Endothelial cell of umbilical vein (primary cell): ENCODE results near the gene CNOT1.

ENCODE experiments used
- CTCF ChIP-seq, 2 donors: IDR thresholded peaks; 1 replicate in 1 of 2; 2 replicates in 1 of 2; pipeline ENCODE4 v1.5.1; 2011; ENCODE audit warnings: low read length in 2 of 2, mild to moderate bottlenecking in 2 of 2, moderate library complexity in 2 of 2, control low read depth in 1 of 2, inconsistent platforms in 1 of 2, low read depth in 1 of 2; ENCODE audit not compliant: insufficient read depth in 1 of 2; ENCODE audit errors: extremely low read depth in 1 of 2
- GATA2 ChIP-seq: IDR thresholded peaks from 2 replicates; pipeline ENCODE4 v1.7.0; 2011; ENCODE audit warnings: low read depth, mild to moderate bottlenecking, moderate library complexity, mixed read lengths, low read length; ENCODE audit not compliant: insufficient read length, insufficient read depth
- JUN ChIP-seq: IDR thresholded peaks from 2 replicates; pipeline ENCODE4 v1.6.1; 2011; ENCODE audit warnings: borderline replicate concordance, low read depth; ENCODE audit not compliant: insufficient read length, insufficient read depth
- MAX ChIP-seq: IDR thresholded peaks from 2 replicates; pipeline ENCODE4 v1.6.1; 2011; ENCODE audit not compliant: insufficient read depth, insufficient read length
- MYC ChIP-seq: IDR thresholded peaks from one replicate; pipeline ENCODE4 v1.6.1; 2011; ENCODE audit warnings: mild to moderate bottlenecking, low read depth, low read length
- POLR2A ChIP-seq: IDR thresholded peaks from 2 replicates; pipeline ENCODE4 v1.6.1; 2012; ENCODE audit warnings: low read depth, mild to moderate bottlenecking, control low read depth, low read length
- POLR2AphosphoS5 ChIP-seq: IDR thresholded peaks from 2 replicates; pipeline ENCODE4 v1.6.1; 2012; ENCODE audit warnings: low read depth, mild to moderate bottlenecking, control low read depth, low read length, moderate library complexity; ENCODE audit not compliant: insufficient read depth

GRCh38 chr16:58493756-58494431, 135.7 kb downstream of the CNOT1 start:
- TF ChIP-seq CTCF (IDR thresholded peaks at IDR 0.05; ENCODE audit: extremely low read depth in 1 of 2, insufficient read depth in 1 of 2, low read depth in 1 of 2, low read length in 2 of 2) (no peak), MYC (no peak), POLR2A (no peak), JUN (no peak), POLR2AphosphoS5 (no peak), MAX (no peak), GATA2 (no peak)
